ENCODE data around the gene PPP1R37.

PPP1R37 gene

GRCh38 chr19:45076029-45076850 lies 16.7 kb upstream of the PPP1R37 start, which contains the start of gene ZNF296:
Gene ZNF296, minus strand, starts transcription at chr19:45076478. Its CDS starts 105 bp downstream, at chr19:45076373.
- no peak for FAIRE-seq
- no peak for TF ChIP-seq POLR2A (IDR thresholded peaks at IDR 0.05; ENCODE audit: low read depth, low read length)
- DNase-seq (ENCODE audit: insufficient read length, low spot score), result no peak

GRCh38 chr19:45076851-45077730 lies 15.9 kb upstream of the PPP1R37 start:
- TF ChIP-seq POLR2A (IDR thresholded peaks at IDR 0.05; ENCODE audit: low read depth, low read length), result no peak
- no peak for DNase-seq (ENCODE audit: insufficient read length, low spot score)
- no peak for FAIRE-seq

GRCh38 chr19:45078390-45079062 lies 14.5 kb upstream of the PPP1R37 start:
- no peak for FAIRE-seq
- TF ChIP-seq POLR2A (IDR thresholded peaks at IDR 0.05; ENCODE audit: low read depth, low read length), result no peak
- no peak for DNase-seq (ENCODE audit: insufficient read length, low spot score)

GRCh38 chr19:45079063-45079910 lies 13.7 kb upstream of the PPP1R37 start, which contains the start of gene GEMIN7:
Gene GEMIN7, plus strand, starts transcription at chr19:45079260. Its CDS starts 10,855 bp downstream, at chr19:45090115.
- FAIRE-seq (no peak), DNase-seq (ENCODE audit: insufficient read length, low spot score) (peak; percentile 67)
- TF ChIP-seq POLR2A (IDR thresholded peaks at IDR 0.05; ENCODE audit: low read depth, low read length), result peak; percentile 57

GRCh38 chr19:45079911-45080370 lies 13.0 kb upstream of the PPP1R37 start:
- FAIRE-seq (no peak), DNase-seq (ENCODE audit: insufficient read length, low spot score) (no peak)
- no peak for TF ChIP-seq POLR2A (IDR thresholded peaks at IDR 0.05; ENCODE audit: low read depth, low read length)

GRCh38 chr19:45082170-45082569 lies 10.8 kb upstream of the PPP1R37 start:
- no peak for TF ChIP-seq POLR2A (IDR thresholded peaks at IDR 0.05; ENCODE audit: low read depth, low read length)
- no peak for DNase-seq (ENCODE audit: insufficient read length, low spot score)
- no peak for FAIRE-seq

GRCh38 chr19:45086480-45086879 lies 6.5 kb upstream of the PPP1R37 start:
- DNase-seq (ENCODE audit: insufficient read length, low spot score) (no peak), FAIRE-seq (no peak)
- TF ChIP-seq POLR2A (IDR thresholded peaks at IDR 0.05; ENCODE audit: low read depth, low read length), result no peak

GRCh38 chr19:45087531-45087930 lies 5.4 kb upstream of the PPP1R37 start:
- FAIRE-seq (no peak), DNase-seq (ENCODE audit: insufficient read length, low spot score) (no peak)
- no peak for TF ChIP-seq POLR2A (IDR thresholded peaks at IDR 0.05; ENCODE audit: low read depth, low read length)

- no peak for TF ChIP-seq POLR2A (IDR thresholded peaks at IDR 0.05; ENCODE audit: low read depth, low read length)
- DNase-seq (ENCODE audit: insufficient read length, low spot score) (no peak), FAIRE-seq (no peak)
Measured at GRCh38 chr19:45090034-45090433, 2.9 kb upstream of the PPP1R37 start.

- FAIRE-seq, result no peak
- TF ChIP-seq POLR2A (IDR thresholded peaks at IDR 0.05; ENCODE audit: low read depth, low read length), result no peak
- no peak for DNase-seq (ENCODE audit: insufficient read length, low spot score)
Measured at GRCh38 chr19:45090606-45091005, 2.4 kb upstream of the PPP1R37 start.

- peak; percentile 22; the same call in 1 of the 2 replicates for TF ChIP-seq POLR2A (IDR thresholded peaks at IDR 0.05; ENCODE audit: low read depth, low read length)
- peak; percentile 73 for DNase-seq (ENCODE audit: insufficient read length, low spot score)
- FAIRE-seq, result peak; percentile 88
Measured at GRCh38 chr19:45091031-45091923, 1.7 kb upstream of the PPP1R37 start.

- FAIRE-seq (no peak), DNase-seq (ENCODE audit: insufficient read length, low spot score) (no peak)
Measured at GRCh38 chr19:45094137-45094536, 1.2 kb downstream of the PPP1R37 start.

More at GRCh38 chr19:45094137-45094536, 1.2 kb downstream of the PPP1R37 start:
- TF ChIP-seq POLR2A (IDR thresholded peaks at IDR 0.05; ENCODE audit: low read depth, low read length), result no peak

Data from H54 (cell line).